Fibroblast of peridontal ligament (primary cell): ENCODE measurements around the gene S100G.

Experiments
- DNase-seq: peaks from one replicate; pipeline ENCODE4 v3.0.0-alpha.2; 2010; ENCODE audit errors: extremely low read depth

The S100G gene

DNA sequence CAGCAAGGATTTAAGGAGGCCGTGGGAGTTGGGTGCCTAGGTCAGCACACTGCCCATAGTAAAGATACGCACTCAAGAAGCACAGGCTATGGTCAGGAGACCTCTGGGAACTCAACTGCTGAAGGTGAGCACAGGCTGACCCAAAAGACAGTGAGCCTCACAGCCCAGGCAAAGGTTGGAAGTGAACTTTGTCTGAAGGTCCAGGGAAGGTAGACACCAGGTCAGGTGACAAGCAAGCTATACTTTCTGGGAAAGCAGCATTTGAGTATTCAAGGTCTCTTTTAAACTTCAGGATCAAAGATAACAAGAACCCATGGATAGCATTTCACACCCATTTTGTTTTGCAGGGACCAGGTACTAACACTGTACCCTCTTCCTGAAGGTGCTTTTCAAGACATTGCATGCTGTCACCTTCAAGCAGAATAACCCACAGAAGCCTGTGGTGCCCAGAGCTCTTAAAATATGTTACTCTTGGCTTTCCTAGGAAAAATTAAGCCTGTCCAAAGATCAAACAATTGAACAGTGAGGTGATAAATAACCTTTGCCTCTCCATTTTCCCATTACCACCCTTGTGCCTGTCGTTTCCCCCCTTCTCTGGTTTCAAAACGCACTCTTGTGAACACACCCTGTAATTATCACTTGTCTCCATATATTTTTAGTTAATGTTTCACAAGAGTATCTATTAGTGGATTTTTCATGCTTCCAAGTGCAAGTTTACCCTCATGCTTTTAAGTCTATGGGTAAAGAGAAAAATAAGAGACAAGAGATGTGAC is 3.4 kb upstream of the S100G start:
- DNase-seq = no peak

DNA sequence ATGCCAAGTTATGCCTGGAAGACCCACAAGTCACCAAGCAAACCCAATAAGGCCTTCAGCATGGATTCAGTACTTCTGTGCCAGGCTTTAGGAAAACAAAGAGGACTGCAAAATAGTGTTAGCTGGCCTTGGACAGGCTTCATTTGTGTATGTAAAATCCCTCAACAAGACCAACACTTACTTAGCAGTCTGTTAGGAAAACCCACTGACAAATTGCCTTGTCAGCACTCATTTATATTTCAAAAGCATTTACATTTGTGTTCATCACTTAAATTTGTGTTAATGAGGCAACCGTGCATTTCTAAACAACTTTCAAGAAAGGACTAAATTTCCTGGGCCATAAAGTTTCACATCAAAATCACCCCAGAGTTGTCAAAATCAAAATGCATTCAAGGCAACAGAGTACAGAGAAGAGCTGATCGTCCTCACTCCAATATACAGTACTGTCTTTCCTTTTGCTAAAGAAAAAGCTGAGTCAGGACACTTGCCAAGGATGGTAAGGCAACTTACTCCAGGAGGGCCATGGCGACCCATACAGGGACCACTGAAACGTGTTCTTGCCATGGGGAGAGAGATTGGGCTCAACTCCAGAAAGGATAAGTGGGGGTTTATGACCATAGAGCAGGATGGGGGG is 1.6 kb downstream of the S100G start:
- DNase-seq = no peak

DNA sequence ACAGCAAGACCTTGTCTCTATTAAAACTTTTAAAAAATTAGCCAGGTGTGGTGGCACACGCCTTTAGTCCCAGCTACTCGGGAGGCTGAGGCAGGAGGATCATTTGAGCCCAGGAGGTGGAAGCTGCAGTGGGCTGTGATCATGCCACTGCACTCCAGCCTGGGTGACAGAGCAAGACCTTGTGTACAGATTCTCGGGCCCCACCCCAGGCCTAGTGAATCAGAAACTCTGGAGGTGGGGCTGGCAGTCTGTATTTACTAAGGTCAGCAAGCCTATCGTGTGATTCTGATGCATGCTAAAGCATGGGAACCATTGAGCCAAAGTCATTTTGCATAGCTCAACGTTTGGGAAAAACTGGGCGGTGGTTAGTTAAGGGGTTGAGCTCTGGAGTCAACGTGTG is 3.5 kb downstream of the S100G start:
- DNase-seq = no peak

DNA sequence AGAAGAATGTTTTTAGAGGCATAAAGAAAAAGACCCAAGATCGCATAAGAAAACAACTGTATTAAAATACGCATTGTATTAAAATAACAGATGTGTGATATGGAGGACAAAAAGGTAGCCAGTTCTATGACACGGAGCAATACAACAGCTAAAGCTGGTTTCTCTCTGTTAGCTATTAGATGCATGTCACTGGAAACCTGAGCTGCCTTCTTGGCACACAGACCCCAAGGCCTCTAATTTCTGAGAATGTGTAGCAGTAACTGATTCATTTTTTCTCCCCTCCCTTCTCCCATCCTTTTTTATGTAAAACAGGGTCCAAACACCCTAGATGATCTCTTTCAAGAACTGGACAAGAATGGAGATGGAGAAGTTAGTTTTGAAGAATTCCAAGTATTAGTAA is 4.1 kb downstream of the S100G start:
- DNase-seq = peak; percentile 49

DNA sequence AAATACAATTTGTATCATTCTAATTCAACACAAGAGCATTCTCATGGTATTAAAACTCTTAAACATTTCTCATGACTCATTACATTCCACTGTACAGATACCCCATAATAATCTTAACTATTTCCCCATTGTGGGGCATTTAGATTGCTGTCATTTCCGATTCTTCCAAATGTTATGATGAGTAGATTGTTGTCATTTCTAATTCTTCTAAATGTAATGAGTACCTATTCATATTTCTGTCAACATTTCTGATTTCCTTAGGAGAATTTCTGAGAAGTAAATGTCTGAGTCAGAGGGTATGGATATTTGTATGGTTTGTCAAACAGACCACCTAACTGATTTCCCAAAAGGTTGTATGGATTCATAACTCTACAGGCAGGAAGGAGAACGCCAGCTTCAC is 8.3 kb downstream of the S100G start:
- peak; percentile 40 for DNase-seq

DNA sequence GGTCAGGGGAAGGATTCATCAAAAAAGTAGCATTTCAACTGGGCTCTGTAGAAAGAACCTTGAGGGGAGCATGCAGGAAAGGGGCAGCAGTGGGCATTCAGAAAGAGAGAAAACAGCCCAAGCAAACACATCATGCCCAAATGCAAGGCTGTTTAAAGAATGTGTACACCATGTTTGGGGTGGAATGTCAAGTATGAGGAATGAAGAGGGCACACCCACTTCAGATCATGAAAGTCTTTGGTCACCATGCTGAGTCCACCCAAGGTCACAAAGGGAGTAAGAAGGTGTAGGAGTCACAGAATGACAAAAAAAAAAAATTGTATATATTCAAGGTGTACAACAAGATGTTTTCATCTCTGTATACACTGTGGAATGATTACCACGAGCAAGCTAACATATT is 9.4 kb downstream of the S100G start:
- no peak for DNase-seq

DNA sequence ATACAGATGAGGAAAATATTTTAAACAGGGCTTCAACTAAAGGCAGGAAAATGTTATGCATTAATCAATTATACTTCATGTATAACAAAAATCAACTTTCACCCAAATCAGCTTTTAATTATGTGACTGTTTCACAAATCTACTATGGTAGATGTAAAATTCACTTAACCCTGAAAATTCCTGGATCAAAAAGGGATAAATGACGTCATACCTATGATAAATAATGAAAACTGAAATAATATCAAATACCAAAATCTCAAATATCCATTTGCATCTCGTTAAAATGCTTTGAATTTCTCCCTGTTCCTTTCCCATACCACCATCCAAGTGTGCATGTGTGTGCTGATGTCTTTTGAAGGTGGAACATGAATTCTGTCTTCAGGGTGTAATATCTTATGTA is 11.5 kb downstream of the S100G start:
- no peak for DNase-seq

DNA sequence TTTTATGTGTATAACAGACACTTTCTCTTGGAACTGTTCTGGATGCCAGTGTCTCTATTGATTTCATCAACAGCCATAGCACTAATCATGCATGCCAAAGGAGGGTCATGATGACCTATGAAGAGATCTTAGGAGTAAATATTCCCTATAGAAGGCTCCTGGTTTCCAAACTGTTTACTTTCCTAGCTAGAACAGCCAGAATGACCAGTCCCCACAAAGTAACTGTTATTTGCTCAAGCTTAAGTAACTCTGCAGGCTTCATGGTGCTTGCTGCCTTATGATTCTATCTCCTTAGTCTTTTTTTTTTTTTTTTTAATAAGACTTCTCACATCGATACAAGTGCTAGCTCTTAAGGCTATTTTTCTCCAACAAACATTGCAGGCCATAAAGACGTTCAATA is 12.4 kb downstream of the S100G start:
- no peak for DNase-seq

DNA sequence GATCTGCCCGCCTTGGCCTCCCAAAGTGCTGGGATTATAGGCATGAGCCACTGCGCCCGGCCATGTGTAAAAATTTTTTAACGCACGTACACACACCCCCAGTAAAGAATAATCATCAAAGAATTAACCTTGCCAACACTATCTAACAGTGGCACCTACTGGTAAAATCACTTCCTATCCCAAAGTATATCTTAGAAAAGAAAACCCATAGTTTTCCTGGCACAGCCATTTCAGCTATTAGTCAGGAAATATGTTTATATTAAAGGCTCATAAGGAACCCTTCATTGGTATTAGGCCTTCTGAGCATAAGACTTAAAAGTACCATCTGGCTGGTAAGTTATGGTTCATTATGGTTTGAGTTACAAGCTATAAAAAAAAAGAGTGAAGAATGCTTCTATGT is 14.1 kb downstream of the S100G start:
- DNase-seq = peak; percentile 37

DNA sequence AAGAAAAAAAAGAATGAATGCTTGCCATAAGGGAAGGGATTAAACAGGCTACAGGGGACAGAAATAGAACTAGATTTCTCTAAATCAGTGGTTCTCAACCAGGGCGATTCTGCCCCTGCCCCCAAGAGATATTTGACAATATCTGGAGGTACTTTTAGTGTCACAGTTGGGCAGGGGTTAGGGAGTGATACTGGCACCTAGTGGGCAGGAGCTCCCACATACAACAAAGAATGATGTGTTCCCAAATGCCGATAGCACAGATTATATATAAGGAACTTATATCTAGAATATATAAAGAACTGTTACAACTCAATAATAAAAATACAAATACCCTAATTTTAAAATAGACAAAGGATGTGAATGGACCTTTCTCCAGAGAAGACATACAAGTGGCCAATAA is 14.7 kb downstream of the S100G start:
- no peak for DNase-seq

DNA sequence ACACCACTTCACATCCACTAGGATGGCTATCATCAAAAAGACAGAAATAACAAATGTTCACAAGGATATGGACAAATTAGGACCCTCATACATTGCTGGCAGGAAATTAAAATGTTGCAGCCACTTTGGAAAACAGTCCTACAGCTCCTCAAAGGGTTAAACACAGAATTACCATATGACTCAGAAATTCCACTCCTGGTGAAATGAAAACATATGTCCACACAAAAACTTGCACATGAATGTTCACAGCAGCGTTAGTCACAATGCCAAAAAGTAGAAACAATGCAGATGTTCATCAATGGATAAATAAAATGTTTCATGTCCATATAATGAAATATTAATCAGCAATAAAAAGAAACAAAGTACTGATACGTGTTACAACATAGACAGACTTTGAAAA is 15.1 kb downstream of the S100G start:
- peak; percentile 81 for DNase-seq

DNA sequence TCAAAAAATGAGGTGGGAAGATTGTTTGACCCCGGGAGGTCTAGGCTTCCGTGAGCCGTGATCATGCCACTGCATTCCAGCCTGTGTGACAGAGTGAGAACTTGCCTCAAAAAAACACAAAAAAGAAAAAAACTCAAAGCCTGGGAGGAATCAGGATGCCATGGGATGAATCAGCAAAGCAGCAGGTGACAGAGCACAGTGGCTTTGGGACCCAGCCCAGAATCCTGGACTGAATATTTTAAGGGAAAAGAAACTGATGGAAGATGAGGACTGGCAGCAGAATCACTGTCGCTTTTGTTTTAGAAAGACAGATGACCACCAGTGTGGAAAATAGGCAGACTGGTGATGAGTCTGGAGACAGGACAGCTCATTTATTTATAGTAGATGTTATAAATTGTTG is 16.6 kb downstream of the S100G start:
- DNase-seq = no peak

DNA sequence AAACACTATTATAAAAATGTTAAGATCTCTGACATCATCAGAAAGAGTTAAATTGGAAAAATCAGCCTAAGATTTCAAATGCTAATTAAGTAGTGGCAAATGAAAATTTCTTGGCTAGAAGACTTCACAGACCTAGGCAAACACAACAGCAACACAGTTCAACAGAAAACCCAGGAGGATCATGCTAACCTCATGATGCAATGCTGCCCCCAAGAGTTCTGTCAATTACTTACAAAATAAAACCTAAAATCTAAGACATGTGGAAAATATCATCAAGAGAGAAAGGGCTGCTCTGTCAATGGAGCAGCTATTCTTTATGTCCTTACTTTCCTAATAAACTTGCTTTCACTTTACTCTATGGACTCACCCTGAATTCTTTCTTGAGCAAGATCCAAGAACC is 21.0 kb downstream of the S100G start:
- DNase-seq = peak; percentile 78

DNA sequence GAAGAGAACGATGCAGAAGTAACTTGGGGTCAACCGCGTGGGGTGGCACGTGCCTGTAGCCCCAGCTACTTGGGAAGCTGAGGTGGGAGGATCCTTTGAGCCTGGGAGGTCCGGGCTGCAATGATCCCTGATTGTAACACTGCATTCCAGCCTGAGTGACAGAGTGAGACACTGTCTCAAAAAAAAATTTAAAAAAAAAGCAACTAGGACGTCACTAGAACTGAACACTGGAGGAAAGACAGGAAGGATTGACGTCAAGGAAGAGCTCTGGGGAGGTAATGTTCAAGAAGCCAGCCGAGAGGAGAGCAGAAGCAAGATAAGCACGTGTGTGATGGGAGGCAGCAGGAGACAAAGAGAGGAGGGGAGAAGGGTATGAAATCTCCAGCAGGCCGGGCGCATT is 28.7 kb downstream of the S100G start:
- no peak for DNase-seq

DNA sequence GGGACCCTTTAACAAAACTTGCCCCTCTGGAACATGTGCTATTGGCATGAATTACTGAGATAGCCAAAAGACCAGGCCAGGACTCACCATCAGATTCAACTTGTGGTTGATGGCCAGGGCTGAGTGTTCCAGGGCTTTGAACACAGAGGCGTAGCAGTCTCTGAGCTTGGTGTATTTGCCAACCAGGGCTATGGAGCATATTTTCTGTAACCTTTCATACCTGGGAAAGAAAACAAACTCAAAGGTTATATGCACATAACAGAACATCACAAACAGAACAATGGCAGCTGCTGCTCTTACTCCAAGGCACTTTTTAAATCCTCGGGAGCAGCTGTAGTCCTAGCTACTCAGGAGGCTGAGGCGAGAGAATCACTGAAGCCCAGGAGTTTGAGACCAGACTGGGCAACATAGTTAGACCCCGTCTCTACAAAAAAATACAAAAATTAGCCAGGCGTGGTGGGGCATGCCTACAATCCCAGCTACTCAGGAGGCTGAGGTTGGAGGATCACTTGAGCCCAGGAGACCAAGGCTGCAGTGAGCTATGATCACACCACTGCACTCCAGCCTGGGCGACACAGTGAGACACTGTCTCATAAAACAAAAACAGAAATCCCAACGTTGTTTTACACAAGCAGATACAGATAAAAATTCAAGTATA is 33.2 kb downstream of the S100G start:
- DNase-seq = no peak

DNA sequence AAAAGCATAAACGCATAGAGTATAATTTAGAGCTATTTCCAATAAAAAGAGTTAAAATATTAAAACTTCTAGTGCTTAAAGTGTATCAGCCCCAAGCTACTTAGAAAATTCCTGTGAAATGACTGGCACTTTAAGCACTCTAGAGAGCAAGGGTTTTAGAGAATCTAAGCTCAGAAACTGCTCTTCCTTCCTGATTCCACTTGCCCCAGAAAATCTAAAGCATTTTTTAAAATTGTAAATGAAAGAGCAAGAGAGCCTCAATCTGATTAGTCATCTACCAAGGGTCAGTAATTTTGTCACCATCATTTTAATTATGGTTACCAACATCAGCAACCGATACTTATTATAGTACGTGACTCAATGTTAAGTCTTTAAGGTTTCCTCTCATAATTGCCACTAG is 37.6 kb downstream of the S100G start:
- peak; percentile 22 for DNase-seq

DNA sequence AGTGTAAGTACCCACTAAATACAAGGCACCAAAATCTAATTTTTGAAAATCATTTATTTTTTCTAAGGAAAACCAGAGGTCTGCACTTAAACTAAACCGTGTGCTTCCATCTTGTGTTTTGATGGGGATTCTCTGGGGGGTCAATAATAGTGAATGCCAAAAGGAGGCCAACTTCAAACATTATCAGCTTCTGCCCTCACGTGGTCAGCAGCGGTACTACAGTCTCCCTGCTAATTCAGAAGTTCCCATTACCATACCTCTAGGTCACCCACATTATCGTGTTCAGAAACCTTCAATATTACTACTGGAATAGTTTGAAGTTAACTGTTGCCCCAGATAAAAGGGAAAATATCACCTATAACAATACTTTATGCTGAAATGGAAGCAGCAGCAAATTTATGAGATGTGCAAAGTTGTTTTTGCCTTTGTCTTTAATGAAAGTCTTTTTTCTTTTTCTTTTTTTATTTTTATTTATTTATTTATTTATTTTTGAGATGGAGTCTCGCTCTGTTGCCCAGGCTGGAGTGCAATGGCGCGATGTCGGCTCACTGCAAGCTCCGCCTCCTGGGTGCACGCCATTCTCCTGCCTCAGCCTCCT is 45.2 kb downstream of the S100G start:
- peak; percentile 67 for DNase-seq

DNA sequence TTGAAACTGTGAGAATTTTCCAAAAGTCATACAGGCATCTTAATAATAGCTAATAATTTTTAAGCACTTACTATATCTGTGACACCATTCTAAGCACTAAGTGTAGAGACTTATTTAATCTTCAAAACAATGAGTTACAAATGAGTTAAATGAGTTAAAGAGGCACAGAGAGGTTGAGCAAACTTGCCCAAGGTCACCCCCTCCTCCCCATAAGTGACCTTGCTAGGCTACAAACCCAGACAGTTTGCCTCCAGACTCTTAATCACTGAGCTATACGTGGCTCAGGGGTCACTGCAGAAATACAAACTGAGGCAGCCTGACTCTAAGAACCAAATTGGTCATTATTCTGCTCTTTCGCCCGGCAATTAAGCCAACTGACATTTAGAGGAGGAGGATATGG is 47.0 kb downstream of the S100G start:
- DNase-seq = no peak

DNA sequence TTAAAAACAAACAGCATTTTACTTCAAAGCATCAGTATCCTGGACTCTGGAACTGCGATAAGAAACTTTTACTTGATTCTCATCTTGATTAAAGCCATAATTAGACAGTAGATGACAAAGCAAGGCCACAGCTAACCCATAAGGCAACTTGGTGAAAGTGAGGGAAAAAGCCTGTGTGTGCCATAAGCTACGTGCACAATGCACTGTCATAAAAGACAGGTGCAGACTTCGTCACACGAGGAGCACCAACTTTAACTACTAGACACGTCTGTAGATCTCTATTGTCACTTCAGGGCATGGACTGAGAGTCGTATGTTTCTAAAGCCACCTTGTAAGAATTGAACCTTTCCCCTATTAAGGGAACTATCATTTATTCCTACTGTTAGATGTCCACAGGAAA is 49.4 kb downstream of the S100G start:
- DNase-seq = no peak

DNA sequence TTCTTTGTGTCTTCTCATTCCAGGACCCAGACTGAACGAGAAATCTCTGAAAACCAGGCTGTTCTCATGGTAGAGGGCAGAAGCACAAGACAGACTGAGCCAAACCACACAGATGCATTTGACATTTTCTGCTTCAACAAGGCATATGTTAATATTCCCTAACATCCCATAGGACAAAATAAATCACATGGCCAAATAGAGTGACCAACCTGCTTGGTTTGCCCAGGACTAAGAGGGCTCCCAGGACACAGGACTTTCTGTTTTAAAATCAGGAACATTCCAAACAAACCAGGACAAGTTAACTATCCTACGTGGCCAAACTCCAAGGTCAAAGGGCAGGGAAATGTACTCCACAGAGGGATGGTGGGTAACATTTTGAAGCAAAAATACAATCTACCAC is 50.8 kb downstream of the S100G start:
- no peak for DNase-seq

DNA sequence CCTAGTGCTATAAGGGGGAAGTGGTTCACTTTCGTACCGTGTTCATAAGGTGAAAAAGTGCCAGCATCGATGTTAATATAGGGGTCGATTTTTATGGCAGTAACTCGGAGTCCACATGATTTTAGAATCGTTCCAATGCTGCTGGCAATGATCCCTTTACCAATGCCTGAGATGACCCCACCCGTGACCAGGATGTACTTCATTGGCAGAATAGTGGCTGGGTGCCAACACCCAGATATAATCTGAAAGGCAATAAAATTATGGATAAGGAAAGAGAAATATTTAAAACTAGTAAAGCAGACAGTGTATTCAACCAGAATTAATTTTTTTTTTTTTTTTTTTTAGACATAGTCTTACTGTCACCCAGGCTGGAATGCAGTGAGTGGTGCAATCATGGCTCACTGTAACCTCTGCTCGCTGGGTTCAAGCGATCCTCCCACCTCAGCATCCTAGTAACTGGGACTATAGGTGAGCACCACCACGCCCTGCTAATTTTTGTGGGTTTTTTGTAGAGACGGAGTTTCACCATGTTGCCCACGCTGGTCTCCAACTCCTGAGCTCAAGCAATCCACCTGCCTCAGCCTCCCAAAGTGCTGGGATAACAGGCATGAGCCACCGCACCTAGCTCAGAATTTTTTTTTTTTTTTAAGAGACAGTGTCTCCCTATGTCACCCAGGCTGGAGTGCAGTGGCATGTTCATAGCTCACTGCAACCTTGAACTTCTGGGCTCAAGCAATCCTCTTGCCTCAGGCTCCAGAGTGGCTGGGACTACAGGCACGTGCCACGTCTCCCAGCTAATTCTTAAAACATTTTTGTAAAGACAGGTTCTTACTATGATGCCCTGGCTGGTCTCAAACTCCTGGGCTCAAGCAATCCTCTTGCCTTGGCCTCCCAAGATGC is 53.0 kb downstream of the S100G start:
- no peak for DNase-seq
